Lower leg skin (tissue), 4 donors: ENCODE data around the gene SPPL3. TPM values are rescaled to one million over a fixed set of nuclear protein-coding genes. Genes with fewer than 3 reads are reported as not detected.

Source experiments
- DNase-seq, 2 donors: peaks; one replicate each; pipeline ENCODE4 v3.0.0-alpha.2; 2019; ENCODE audit warnings: low spot score in 2 of 2
- H3K4me3 ChIP-seq: fragments of 200-600 bp; sonication (generic); 2 replicates; pipeline ENCODE4 v1.5.1; 2017; ENCODE audit warnings: mild to moderate bottlenecking, low read depth; ENCODE audit not compliant: poor library complexity, severe bottlenecking
- POLR2A ChIP-seq, 2 donors: fragments of 450-650 bp; IDR thresholded peaks; one replicate each; pipeline ENCODE4 v1.6.1; 2016 to 2017; ENCODE audit warnings: antibody characterized with exemption in 2 of 2, mild to moderate bottlenecking in 1 of 2, moderate library complexity in 1 of 2
- WGBS, 2 donors: methylation state at CpG; one replicate each; pipeline ENCODE4 v1.1.5; 2018; 5-methylcytosine and 5-hydroxymethylcytosine counted together
- intact Hi-C: fragments of 100-400 bp; cut with DNase I; formaldehyde crosslinking; loops from one replicate; pipeline ENCODE4 v1.15.0; 2023; ENCODE audit warnings: low total_unique reads
- total RNA-seq, 4 donors: library from RNA; depleted of rRNA; stranded (reverse); fragments of >200 nt; gene quantifications; one replicate each; pipeline ENCODE4 v1.1.0, GENCODE V29; 2016
- TF ChIP-seq, protein P1 (sequence below), 3 donors: fragments of 450-650 bp; IDR thresholded peaks; one replicate each; pipeline ENCODE4 v1.5.1; 2016; ENCODE audit warnings: antibody characterized with exemption in 3 of 3, mild to moderate bottlenecking in 3 of 3, moderate library complexity in 2 of 3

SPPL3 gene
- total RNA-seq, 4 donors from 2014 or later: 47.3 to 59.0 (median 52.4) TPM

DNA sequence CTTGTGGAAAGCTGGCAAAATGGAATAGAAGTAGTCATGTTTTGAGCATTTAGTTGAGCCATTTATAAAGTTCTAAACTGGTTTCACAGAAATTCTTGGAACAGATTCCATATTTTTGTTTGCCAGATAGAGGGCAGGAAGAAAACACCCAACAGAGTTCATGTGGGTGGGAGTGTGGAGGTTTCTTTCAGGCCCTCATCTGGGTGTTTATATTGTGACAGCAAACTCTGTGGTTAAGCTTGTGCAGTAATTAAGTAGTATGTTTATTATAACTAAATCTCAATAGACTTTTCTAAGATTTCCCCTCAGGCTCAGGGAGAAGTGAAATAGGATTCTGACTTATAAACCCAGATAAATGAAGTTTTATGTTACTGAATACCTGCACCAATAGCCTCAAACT is 57.4 kb downstream of the SPPL3 start:
- TF ChIP-seq, protein P1, sequence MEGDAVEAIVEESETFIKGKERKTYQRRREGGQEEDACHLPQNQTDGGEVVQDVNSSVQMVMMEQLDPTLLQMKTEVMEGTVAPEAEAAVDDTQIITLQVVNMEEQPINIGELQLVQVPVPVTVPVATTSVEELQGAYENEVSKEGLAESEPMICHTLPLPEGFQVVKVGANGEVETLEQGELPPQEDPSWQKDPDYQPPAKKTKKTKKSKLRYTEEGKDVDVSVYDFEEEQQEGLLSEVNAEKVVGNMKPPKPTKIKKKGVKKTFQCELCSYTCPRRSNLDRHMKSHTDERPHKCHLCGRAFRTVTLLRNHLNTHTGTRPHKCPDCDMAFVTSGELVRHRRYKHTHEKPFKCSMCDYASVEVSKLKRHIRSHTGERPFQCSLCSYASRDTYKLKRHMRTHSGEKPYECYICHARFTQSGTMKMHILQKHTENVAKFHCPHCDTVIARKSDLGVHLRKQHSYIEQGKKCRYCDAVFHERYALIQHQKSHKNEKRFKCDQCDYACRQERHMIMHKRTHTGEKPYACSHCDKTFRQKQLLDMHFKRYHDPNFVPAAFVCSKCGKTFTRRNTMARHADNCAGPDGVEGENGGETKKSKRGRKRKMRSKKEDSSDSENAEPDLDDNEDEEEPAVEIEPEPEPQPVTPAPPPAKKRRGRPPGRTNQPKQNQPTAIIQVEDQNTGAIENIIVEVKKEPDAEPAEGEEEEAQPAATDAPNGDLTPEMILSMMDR (IDR thresholded peaks at IDR 0.05): no peak
- no peak for TF ChIP-seq POLR2A (IDR thresholded peaks at IDR 0.05)
- intact Hi-C loops: no loop called here

DNA sequence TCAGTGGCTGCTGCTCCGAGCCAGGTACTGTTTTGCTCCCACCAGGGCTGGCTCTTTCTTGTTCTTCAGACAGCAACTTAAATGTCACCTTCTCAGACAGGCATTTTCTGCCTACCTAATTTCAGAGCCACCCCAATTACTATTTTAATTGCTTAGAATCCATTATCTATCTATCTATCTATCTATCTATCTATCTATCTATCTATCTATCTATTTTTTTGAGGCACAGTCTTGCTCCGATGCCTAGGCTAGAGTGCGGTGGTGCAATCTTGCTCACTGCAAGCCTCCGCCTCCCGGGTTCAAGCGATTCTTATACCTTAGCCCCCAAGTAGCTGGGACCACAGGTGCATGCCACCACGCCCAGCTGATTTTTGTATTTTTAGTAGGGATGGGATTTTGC is 58.5 kb downstream of the SPPL3 start:
- DNase-seq: no peak
- intact Hi-C loops: no loop called here
- WGBS, 2 donors: 96% methylated on average over 7 of the region's 7 CpGs
- no peak overlapping the region for H3K4me3 ChIP-seq
- no peak for TF ChIP-seq POLR2A (IDR thresholded peaks at IDR 0.05)
- TF ChIP-seq, protein P1 (IDR thresholded peaks at IDR 0.05): no peak

More for the DNA sequence above, 57.4 kb downstream of the SPPL3 start:
- no peak overlapping the region for H3K4me3 ChIP-seq
- no peak for DNase-seq

DNA sequence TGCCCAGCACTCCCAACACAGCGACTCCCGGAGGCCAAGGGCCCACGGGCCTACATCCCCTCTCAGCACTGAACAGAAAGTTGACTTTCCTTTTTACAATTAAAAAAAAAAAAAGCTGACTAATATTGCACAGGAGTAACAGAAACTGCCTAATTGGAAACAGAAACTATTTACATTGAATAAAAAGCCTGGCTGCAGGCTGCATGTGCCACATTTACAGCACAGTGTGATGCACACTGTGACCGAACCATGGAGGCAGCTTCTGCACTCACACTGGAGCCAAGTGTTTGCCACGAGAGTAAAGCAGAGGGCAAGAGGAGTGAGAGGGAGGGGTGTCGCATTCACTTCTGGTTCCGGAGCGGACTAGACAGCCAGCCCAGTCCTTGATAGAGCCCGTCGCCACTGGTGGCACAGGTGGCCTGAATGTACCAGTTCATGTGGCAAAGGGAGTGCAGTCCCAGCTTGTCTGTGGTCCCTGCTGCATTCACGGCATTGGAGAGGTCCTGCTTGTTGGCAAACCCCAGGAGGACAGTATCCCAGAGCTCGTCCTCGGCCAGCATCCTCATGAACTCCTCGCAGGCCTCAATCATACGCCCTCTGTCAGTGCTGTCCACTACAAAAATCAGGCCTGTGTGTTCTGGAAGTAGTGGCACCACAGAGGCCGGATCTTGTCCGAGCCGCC is 59.2 kb downstream of the SPPL3 start:
- no peak for TF ChIP-seq POLR2A (IDR thresholded peaks at IDR 0.05)
- TF ChIP-seq, protein P1 (IDR thresholded peaks at IDR 0.05): no peak
- WGBS, 2 donors: 83 to 90% methylated on average over 18 of the region's 18 CpGs
- no peak overlapping the region for H3K4me3 ChIP-seq
- intact Hi-C loops: no loop called here
- DNase-seq: no peak

GRCh38 chr12:120844297-120844696 is 59.9 kb downstream of the SPPL3 start:
- intact Hi-C loops: no loop called here
- 60 to 68% methylated on average over 5 of the region's 5 CpGs for WGBS, 2 donors
- TF ChIP-seq, protein P1 (IDR thresholded peaks at IDR 0.05): no peak
- no peak for TF ChIP-seq POLR2A (IDR thresholded peaks at IDR 0.05)
- H3K4me3 ChIP-seq: no peak overlapping the region
- no peak for DNase-seq

- H3K4me3 ChIP-seq: no peak overlapping the region
- no peak for TF ChIP-seq POLR2A (IDR thresholded peaks at IDR 0.05)
- TF ChIP-seq, protein P1 (IDR thresholded peaks at IDR 0.05): no peak
- WGBS, 2 donors: 92 to 93% methylated on average over 6 of the region's 6 CpGs
- no peak for DNase-seq
- intact Hi-C loops: no loop called here
Observed at GRCh38 chr12:120843472-120843871, 60.7 kb downstream of the SPPL3 start.

DNA sequence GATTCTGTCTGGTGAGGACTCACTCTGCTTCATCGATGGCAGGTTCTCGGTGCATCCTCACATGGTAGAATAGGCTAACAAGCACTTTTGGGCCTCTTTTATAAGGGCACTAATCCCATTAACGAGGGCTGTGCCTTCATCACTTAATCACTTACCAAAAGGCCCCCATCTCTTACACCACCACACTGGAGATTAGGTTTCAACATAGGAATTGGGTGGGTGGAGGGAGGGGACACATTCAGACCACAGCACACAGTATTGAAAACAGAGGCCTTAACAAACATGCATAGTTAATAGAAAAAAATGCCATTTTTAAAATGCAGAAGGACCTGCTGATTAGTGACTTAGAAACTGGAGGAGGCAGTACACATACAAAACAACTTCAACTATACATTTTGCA is 61.6 kb downstream of the SPPL3 start:
- intact Hi-C loops: no loop called here
- DNase-seq: no peak
- 87 to 88% methylated on average over 3 of the region's 3 CpGs for WGBS, 2 donors
- no peak overlapping the region for H3K4me3 ChIP-seq
- TF ChIP-seq, protein P1 (IDR thresholded peaks at IDR 0.05): no peak
- TF ChIP-seq POLR2A (IDR thresholded peaks at IDR 0.05): no peak
